AG04449 (cell line): ENCODE data around the gene CDH20.

Source experiments
- CTCF ChIA-PET: fragments of 350-600 bp; formaldehyde crosslinking; extraction: SDS; loops from one replicate; lab custom pipeline; 2021; ENCODE audit warnings: antibody characterized with exemption; lab: Yijun Ruan, JAX
- POLR2A ChIA-PET: fragments of 400-600, 350-600 bp; formaldehyde crosslinking; extraction: SDS; loops from one replicate; lab custom pipeline; 2020; ENCODE audit warnings: antibody characterized with exemption, inconsistent platforms; lab: Yijun Ruan, JAX
- DNase-seq: peaks from one replicate; pipeline ENCODE4 v3.0.0-alpha.2; 2010; ENCODE audit warnings: low read depth, low spot score
- H3K4me3 ChIP-seq: 2 replicates; pipeline ENCODE4 v1.5.1; 2011; ENCODE audit warnings: low read depth, mild to moderate bottlenecking, control low read depth, low read length
- TF ChIP-seq, protein P1 (sequence below): IDR thresholded peaks from one replicate; pipeline ENCODE4 v1.5.1; 2011; ENCODE audit warnings: mild to moderate bottlenecking, moderate library complexity, low read length, control low read depth, inconsistent platforms; ENCODE audit not compliant: insufficient read depth; ENCODE audit errors: missing control alignments

CDH20 gene

DNA sequence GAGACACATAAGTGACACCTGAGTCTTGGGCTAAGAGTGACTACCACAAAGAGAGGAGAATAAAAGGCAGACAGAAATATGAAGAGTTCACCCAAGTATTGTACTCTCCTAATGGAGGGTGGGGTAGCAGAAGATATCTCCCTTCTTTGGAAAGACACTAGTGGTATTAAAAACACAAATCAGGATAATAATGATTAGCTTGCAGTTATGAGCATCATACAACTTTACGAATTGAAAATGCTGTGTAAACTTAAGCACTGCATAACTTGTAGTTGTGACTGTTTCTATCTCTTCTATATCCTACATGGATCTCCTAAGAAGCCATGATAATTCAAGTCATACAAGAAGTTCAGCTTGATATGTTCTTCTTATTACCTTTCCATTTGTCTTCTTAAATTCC lies 38.1 kb upstream of the CDH20 start:
- TF ChIP-seq, protein P1, sequence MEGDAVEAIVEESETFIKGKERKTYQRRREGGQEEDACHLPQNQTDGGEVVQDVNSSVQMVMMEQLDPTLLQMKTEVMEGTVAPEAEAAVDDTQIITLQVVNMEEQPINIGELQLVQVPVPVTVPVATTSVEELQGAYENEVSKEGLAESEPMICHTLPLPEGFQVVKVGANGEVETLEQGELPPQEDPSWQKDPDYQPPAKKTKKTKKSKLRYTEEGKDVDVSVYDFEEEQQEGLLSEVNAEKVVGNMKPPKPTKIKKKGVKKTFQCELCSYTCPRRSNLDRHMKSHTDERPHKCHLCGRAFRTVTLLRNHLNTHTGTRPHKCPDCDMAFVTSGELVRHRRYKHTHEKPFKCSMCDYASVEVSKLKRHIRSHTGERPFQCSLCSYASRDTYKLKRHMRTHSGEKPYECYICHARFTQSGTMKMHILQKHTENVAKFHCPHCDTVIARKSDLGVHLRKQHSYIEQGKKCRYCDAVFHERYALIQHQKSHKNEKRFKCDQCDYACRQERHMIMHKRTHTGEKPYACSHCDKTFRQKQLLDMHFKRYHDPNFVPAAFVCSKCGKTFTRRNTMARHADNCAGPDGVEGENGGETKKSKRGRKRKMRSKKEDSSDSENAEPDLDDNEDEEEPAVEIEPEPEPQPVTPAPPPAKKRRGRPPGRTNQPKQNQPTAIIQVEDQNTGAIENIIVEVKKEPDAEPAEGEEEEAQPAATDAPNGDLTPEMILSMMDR, result no peak
- POLR2A ChIA-PET, result no interaction called here
- CTCF ChIA-PET, result no interaction called here
- no peak overlapping the region for H3K4me3 ChIP-seq
- DNase-seq, result no peak

DNA sequence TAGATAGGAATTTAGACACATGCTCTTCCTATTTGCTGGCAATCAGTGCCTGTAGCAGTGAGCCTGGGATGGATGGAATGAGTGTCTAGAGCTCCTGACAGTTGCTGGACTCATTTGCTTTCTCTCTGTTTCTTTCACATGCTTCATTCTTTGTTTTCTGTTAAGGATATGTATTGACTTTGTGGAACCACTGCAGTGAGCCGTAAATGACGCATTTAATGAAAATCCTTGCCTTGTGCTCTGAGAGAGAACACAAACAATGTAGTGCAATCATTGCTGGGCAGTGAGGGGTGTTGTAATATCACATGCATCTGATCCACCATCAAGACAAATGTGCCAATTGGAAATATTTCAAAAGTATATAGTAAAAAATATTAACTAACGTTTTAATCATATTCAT lies 25.2 kb upstream of the CDH20 start:
- DNase-seq, result no peak
- ChIA-PET POLR2A (no interaction called here), CTCF (no interaction called here)
- TF ChIP-seq, protein P1, result no peak
- H3K4me3 ChIP-seq, result no peak overlapping the region

DNA sequence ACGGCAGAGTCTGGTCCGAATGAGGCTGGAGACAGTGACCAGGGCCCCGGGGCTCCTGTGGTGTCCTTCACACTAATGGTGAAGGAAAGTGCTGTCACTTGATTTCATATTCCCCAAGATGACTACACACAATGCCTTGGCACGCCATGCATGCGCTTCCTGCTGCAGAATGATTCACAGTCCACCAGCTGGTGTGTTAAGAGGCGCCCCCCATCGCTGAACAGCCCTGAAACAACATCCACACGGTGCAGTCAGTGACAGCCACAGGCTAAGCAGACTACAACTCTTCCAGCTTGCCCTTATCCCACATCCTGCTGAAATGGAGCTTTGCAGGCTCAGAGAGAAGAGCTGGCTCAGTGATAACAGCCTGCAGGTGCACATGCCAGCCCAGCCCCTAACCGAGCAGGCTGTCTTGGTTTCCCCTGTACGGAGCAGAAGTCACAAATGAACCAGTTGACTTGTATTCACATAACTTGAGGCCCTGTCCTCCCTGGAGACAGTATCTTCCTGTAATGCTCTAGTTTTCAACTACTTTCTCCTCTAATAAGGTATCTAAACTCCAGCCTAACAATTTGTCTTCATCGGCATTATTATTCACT lies 24.3 kb upstream of the CDH20 start:
- no peak overlapping the region for H3K4me3 ChIP-seq
- TF ChIP-seq, protein P1, result no peak
- POLR2A ChIA-PET, result no interaction called here
- no peak for DNase-seq
- CTCF ChIA-PET, result no interaction called here

DNA sequence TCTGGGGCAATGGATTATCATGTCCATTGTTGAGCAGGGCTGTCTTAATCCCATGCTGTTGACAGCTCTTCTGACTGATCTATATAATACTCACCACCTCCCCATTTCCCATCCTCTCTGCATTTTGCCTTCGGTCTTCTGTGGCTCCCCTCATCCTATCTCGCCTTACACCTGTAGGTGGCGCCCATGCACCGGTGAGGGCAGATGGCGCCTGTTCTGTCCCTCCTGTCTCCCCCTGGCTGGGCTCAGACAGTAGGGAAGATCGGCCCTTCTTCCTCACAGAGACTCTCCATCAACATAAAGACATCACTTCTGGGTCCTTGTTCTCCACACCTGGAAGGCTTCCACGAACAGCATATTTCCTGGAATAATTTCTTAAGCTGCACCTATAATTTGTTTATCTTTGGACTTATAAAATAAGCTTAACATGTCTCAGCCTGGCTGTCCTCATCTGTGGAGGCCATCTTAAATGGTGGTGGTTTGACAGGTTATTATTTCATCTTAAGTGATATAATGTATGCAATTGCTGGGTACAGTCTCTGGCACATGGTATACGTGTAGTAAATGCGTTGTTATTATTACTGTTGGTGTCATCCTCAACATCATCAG lies 10.9 kb upstream of the CDH20 start:
- POLR2A ChIA-PET, result interaction anchor here (1.0 kb wide), 1 partner anchor 180 kb away, joined by 3 read pairs; no protein-coding TSS in a partner anchor
- CTCF ChIA-PET, result interaction anchor here (0.6 to 15.1 kb wide), 39 partner anchors 9 to 810 kb away, joined by 3 to 596 read pairs (median 5); no protein-coding TSS in a partner anchor
- DNase-seq, result no peak
- TF ChIP-seq, protein P1, result peak; percentile 97
- no peak overlapping the region for H3K4me3 ChIP-seq

DNA sequence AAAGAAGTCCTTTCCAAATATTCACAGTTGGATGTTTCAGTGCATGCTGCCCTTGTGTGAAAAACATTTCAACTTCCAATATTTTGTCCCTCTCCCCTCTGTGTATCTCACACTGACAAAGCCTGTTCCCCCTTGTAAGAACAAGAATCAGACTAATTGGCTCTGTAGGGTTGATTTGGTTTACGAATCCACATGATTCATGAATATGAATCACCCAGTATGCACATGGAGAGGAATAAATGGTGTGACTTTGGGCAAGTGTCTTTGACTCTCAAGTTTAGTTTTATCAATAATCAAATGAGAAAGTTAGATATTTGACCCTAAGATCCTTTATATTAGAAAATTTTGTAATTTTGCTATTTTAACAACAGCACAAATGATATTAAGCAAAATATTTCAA lies 9.3 kb upstream of the CDH20 start:
- DNase-seq, result no peak
- POLR2A ChIA-PET, result no interaction called here
- TF ChIP-seq, protein P1, result no peak
- CTCF ChIA-PET, result interaction anchor here (1.7 to 15.1 kb wide), 2 partner anchors 39 to 179 kb away, joined by 4 to 596 read pairs; no protein-coding TSS in a partner anchor
- H3K4me3 ChIP-seq, result no peak overlapping the region

DNA sequence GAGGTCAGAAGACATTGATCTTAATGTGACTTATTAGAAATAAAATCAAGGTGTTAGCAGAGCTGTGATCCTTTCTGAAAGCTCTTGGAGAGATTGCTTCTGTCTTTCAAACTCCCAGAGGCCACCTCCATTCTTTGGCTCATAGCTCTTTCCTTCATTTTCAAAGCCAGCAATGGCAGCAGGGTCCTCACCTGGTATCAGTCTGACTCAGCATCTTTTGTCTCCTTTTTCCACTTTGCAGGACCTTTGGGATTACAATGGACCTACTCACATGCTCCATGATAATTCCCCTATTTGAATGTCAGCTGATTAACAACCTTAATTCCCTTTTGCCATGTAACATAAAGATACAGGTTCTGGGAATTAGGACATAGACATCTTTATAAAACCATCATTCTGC lies 6.8 kb upstream of the CDH20 start:
- TF ChIP-seq, protein P1, result no peak
- DNase-seq, result no peak
- ChIA-PET POLR2A (no interaction called here), CTCF (interaction anchor here (15.1 kb wide), 1 partner anchor 177 kb away, joined by 596 read pairs; no protein-coding TSS in a partner anchor)
- no peak overlapping the region for H3K4me3 ChIP-seq
